DMS53 treated with DMSO at 0.1 percent for 48 hours (cell line): ENCODE results near the gene MTUS2.
"Not testable (repeated sequence)": the region's sequence is repeated elsewhere in the genome, so short reads cannot be mapped to it uniquely, and the experiment has no call there.

ENCODE experiments used
- DNase-seq: peaks from one replicate; lab custom pipeline; 2025; ENCODE audit not compliant: unreplicated experiment; lab: John Stamatoyannopoulos, UW

Gene MTUS2

DNA sequence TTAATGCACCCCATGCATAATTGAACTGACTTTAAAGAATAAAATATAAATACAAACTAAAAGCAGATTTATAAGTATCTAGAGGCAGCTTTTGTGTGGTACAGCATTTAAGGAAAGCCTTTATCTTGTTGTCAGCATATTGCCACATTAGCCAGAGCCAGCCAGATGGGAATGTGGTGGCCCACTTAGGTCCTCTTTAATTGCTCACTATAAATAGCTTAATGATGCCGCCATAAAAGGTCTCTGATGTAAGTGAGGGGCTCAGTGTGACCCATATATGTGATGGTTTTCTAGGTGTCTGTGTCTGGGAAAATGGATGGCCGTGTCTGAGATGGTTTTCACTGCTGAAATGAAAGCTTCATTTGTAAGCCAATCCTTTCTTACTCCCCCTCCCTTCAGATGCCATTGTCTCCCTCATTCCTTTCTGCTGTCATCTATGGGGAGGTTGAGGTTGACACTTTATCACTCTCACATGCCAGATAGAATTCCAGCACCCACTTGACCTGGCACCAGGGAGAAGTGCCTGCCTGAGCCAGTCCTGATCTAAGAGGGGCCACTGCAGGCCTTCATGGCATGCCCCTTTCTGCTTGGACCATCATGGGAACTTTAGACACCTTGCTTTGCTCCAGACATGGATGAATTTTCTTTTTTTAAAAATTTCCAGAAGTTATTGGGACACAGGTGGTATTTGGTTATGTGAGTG, 135.3 kb downstream of the MTUS2 start:
- DNase-seq, result no peak

DNA sequence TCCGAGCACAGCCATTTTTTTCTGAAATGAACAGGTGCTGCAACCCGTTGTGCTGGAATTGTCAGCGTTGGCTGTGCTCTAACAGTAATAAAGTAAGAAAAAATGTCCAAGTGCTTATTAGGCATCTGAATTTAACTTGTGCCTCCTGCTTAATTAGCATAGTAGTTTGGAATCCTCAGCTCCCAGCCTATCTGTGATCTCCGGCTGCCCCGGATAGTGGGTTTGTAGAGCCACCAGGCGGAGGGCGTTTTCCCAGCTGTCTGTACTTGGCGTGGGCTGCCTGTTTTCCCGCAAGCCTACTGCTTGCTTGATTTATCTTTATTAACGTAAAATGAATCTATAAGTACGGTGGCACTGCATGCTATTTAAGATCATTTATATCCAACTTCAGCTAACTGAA, 137.9 kb downstream of the MTUS2 start:
- DNase-seq, result no peak

DNA sequence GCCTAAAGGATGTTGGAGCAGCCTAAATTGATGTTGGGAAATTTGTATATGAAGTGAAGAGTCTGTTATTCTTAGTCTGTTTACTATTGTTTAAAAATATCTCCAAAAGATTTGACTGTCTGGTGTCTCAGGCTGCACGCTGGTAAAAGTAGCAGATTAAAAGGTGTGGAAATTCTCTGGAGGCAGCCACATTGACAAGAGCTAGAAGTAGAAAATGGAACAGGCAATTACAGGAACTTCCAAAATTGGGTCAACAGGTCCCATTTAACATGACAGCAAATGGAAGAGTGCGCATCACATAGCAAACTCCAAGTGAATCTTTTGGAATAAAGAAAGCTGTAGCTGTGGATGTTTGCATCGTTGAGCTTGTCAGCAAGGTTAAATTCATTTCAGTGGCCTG, 138.3 kb downstream of the MTUS2 start:
- no peak for DNase-seq

DNA sequence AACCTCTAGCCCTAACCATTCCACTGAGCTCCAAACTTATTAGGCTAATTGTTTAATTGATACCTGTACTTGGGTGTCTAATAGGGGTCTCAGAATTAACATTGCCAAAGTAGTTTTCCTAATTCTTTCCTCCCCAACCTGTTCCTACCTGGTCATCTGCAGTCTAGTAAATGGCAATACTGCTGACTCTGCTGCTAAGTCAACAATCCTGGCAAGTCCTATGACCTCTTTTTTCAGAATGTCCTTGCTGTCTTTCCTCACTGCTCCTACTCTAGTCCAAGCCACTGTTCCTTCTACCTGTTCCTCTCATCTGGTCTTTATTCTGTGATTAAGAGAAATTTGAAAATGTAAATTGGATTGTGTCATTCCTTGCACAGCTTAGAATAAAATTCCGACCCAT, 143.9 kb downstream of the MTUS2 start:
- DNase-seq, result no peak

DNA sequence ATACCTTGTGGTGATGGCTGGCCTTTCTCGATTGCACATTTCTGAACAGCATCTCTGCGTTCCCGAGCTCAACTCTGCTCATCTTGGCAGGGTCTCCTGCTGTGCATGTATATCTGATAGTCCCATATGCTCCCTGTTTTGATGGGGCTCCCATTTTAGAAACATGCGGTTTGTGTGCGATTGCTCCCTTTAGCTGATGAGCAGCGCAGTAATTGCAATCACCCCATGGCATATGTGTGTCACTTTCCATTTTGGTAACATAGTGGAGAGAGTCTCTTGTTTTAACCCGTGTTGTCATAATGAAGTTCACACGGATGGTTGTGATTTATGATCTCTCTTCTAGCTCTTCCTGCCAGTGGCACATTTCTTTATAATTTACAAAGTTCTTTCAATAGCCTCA, 144.7 kb downstream of the MTUS2 start:
- DNase-seq, result no peak

DNA sequence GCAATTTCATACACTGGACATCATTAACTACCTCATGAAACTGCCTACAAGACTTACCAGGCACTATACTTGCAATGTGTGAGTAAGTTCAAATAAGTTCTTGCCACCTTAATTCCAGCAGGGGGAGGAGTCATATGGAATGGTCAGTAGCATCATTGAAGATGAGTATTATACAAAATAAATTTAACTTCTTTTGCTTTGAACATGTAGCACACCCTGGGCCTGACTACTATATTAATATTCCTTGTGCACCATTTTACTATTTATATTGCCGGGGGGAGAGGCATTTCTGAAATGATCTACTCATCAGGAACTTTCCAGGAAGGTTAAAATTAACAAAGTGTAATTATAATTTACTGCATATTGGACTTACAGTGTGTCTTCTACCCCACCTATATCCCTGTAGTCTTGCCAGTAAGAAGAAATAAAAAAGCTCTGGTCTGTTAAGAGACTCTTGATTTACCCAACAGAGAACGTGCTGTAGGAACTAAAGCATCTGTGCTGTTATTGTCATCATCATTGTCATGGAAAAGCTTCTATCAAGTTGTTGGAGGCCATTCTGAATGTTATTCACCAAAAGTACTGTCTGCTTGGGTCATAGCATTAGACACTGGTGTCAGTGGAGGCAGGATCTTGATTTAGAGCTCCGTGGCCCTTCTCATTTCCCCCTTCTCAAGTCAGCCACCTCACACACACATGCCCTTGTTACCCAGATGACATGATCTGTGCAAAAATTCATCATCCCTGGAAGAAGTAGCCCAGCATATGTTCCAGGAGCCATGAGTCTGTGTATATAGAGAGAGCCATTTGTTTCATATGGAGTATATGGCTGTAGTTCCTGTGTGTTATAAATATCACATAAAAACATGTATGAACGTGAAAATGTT, 147.1 kb downstream of the MTUS2 start:
- no peak for DNase-seq

DNA sequence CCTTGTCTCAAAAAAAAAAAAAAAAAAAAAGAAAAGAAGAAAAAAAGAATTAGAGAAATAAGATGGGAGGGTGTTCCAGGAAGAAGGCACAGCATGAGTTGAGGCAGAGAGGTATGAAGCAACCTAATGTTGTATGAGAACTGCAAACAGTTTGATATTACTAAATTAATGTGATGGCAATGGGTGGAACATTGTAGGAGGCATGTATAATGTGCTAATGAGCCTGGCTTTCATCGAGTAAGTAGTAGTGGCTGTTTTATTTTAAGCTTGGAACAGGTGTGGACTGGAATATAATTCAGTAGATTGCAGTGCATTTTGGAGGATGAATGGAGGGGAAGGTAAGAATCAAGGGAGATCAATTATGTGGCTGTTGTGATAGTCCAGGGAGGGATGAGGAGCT, 156.1 kb downstream of the MTUS2 start:
- no peak for DNase-seq

DNA sequence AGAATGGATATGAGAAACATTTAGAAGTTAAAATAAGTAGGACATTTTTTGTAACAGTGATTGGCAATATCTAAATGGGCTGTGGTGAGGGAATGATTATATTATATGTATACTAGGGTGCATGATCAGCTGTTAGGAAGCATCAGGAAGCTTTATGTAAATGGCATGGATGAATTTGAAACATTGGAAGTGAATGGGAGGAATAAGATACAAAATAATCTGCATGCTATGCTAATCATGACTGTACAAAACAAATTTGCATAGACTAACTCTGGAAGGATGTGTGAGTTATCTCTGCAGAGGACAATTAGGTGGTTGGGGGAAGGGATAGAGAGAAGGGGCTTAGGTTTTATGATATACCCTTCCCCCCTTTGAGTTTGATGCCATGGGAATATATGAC, 156.5 kb downstream of the MTUS2 start:
- DNase-seq, result no peak

DNA sequence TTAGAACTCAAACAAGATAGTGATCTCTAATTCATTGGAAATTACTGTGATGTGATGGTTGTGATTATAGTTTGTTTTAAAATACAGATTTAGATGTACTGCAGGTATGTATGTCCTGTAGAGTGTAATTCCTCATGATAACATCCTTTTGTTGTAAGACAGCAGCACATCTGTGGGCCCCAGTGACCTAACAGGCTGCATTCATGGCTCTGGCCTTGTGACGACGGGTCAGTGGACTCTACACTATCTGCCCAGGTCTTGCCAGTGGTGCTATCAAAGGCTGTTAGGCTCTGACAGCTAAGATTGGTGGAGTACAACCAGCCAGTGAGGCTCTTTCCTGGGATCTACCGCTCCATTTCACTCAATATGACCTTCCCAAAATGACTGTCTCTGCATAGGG, 158.4 kb downstream of the MTUS2 start:
- DNase-seq, result no peak

DNA sequence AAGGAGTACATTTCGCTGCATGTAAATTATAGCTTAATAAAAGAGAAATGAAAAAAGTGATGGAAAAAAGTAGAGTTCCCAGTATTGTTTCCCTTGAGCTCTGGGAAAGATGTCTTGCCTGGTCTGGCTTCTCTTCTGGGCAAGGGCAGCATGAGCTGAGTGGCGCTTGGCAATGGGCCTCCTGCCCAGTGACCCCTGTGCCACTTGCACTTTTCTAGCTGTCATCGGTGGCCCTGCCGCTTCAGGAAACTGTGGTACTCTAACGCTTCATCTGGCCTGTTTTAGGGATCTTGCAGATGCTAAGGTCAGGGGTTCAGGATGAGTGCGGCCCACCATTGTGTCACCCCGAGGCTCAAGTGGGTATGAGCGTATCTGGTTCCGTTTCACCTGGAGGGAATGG, 161.4 kb downstream of the MTUS2 start:
- no peak for DNase-seq

DNA sequence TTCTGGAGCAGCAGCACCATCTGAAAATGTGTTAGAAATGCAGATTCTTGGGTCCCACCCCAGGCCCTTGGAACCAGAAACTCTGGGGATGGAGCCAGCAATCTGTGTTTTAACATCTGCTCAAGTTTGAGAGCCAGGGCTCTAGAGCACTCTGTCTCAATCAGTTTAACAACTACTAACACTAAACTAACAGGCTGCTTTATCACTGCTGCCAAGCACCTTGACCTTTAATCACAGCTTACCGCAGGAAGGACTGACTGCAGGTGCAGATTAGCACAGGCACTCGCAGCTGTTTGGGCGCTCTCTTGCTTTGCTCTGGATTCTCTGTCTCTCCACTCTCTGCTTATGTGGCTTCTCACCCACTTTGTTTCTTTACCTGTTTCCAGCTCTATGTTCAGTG, 163.5 kb downstream of the MTUS2 start:
- no peak for DNase-seq

DNA sequence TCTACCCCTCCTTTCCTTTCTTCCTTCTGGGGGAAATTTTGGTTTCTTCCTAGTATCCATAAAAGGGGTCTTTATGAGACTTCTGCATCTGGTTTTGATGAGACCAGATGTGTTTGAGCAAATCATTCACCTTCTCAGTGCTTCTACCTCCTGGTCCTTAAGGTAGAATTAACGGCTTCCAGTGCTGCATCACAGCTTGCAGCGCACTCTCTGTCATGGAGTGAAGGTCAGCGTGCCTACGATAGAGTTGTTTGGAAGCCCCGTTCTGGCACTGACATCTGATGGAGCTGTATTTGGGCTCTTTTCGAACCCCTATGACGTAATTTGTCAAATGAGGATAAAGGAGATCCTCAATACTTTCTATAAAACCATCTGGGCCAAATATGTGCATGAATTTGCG, 164.2 kb downstream of the MTUS2 start:
- no peak for DNase-seq

DNA sequence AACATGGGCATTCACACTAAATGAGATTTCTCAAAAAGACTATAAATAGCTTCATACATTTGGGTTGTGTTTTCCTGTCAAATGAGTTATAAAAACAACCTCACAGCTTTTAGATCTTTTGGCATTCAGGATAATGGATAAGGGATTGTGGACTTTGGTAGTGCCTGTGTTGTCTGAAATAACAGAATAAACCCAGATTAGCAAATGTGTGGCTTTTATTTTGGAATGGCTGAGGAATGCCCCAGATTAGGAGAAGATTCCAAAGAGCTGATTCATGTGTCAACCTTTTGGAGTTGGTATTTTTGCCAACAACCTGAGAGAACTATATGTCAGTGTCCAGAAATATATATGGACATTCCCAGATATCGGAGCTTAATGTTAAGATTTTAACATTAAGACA, 164.7 kb downstream of the MTUS2 start:
- DNase-seq, result no peak

DNA sequence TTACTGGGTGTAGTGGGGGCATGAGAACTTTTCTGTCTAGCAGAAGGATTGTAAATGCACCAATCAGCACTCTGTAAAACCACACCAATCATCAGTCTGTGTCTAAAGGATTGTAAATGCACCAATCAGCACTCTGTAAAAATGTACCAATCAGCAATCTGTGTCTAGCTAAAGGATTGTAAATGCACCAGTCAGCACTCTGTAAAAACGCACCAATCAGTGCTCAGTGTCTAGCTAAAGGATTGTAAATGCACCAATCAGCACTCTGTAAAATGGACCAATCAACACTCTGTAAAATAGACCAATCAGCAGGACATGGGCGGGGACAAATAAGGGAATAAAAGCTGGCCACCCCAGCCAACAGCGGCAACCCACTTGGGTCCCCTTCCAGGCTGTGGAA, 170.2 kb downstream of the MTUS2 start:
- not testable (repeated sequence) for DNase-seq

DNA sequence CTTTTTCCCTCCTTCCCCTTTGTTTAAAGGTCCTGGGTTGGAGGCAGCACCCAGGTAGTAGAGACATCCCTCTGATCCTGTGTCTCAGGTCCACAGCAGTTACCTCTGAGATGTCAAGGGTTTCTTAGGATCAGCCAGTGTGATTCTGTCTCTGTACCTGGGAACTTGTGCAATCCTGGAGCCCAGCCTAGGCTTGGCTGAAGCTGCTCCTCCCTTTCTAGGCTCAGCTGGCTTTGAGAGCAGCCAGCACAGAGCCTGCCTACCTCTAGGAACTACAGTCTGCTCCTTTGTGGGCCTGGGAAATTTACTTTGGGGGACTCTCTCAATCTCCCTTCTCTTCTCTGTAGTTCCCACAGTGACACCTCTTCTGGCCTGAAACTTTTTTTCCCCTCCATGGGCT, 171.6 kb downstream of the MTUS2 start:
- no peak for DNase-seq

DNA sequence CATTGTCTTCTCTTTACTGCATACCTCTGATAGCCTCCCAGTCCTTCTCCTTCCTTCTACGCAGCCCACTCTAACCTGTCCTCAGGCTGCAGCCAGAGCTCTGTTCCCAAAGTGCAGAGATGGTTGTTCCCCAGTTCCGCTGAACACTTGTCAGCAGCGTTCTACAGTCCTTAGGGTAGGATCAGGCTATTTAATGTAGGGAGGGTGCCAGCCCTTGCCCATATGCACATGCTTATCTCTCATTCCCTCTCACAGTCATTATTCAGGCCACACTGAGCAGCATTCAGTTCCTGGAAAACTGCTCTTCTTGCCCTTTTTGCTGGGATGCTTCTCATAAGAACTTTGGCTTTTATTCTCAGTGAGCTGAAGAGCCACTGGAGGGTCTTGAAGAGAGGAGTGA, 180.7 kb downstream of the MTUS2 start:
- no peak for DNase-seq

DNA sequence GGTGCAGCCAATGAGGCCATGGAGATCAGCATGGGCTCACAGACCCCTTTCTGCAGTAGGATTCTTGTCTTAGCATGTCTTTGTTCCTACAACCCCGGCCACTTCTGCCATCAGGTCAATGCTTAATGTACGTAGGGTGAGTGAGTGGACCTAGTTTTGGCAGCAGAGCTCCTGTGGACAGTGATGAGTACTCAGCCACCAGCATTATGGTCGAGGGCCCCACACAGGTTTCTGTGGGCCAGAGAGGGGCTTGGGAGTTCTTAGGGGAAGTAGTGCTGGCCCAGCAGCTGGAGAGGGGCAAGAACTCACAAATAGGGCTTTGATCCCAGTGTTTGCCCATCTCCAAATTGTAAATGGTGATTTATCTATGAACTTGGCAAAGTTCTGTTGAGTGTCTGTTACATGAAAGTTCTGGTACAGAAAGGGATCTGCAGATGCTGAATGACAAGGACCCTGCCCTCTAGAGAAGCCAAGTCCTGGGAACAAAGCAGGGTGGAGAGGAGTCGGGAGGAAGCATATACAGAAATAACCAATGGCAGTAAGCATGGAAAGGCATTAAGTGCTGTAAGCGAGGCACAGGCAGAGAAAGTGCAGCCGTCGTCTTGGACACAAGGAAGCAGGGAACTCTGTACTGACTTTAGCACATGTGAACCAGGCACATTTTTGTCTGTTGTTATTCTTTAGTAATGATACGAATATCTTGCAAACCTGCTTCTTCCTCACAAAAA, 185.1 kb downstream of the MTUS2 start:
- no peak for DNase-seq

DNA sequence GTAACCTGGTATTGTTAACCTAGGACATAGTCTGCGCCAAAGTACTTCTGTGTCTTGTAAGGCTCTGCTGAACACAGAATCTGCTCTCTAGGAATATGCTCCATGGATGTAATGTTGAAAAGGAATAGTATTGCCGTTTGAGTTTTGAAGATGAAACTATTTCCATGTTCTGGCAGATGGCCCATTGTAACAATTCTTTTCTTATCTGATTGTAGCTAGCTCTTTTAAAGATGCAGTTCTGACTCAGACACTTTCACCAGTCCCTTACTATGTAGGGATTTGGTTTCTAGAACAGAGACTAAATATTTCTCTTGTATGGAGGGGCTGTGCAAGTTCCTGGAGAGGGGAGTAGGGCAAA, 185.6 kb downstream of the MTUS2 start:
- no peak for DNase-seq

DNA sequence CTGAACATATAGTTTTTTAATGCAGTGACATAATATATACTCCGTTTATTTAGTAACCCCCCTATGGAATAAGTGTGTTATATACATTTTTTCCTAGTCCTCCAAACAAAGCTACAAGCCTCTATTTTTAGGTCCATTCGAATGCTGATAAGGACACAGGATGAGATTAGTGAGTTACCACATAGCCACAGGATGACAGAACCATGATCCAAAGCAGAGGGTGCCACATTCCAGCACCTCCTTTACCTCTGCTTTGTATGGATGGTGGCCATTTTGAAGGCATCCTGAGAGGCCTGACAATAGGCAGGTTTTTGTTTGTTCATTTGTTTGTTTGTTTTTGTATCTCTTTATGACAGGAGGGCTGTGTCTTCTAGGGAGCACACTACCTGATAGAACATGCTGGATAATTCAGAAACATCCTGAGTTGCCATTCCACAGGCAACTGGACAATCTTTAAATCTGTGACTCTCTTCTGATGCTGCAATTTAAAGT, 186.3 kb downstream of the MTUS2 start:
- DNase-seq, result no peak

DNA sequence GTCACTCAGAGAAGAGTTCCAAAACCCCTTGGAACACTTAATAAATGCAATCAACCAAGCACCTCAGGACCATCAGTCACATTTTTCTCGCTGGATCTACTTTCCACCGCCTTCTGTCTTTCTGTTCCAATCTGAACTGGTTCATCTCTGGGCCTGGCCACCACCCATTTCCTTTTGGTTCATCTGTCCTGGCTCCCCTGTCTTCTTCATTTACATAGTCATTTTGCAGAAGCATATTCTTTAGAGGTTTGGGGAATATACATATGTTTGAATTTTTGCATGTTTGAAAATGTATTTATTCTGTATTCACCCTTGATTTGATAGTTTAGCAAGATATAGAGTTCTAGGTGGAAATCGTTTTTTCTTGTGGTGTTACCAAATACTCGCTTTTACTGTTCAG, 188.2 kb downstream of the MTUS2 start:
- DNase-seq, result no peak

DNA sequence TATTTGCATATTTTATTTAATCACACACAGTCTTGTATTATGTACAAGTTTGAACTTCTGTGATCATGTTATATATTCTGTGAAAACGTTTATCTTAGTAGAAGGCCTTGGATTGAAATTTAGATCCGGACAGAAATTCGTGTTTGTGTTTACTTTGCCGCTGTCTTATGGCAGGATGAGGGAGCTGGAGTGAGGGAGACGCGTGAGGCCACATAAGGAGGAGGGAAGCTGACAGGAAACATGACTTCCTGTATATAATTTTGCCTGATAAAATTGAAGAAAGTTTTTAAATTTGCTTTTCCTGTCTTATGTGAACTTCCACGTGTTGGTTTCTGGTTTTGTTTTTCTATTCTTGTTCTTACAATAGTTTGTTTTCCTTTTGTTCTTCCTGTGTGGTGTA, 200.2 kb downstream of the MTUS2 start:
- no peak for DNase-seq

DNA sequence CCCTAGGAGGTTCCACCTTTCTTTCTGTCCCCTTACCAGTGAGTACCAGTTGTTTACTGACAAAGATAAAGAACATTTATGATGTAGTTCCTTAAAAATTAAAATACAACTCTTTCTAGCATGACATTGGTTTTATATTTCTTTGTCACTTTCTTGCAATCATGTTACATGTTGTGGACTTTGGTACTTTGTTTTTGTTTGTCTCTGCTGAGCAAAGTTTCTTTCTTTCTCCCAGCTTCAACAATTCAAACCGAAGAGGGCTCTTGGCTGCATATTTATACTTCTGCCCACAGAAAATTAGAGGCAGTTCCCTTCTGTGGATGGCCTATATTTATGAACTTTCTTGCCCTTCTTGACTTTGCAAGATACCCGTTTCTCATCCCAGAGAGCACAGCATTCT, 201.2 kb downstream of the MTUS2 start:
- no peak for DNase-seq
